ENCODE results near the gene P4HTM.
A peak's percentile ranks its signal among the peaks of the same experiment; 100 is the strongest.

P4HTM gene

DNA sequence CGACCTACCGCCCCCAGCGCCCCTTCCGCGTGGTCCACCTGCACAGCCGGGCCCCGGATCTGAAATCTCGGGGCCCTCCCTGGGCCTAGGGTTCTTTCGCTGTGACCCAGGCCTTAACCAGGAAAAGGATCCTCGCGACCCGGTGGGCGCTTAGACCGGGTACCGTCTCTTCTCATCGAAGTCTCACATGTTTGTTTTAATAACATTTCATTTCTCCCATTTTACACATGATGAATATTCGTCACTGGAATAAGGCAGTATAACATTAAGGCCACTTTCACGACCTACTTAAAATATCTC is 28.6 kb downstream of the P4HTM start:
- Histone ChIP-seq H3K9me3 (ENCODE audit: control insufficient read depth, low read length) (no peaks in the 10 kb centered on the region), H3K27ac (ENCODE audit: low read depth, low read length, severe bottlenecking) (no peak overlapping the region)
- 8 to 9% methylated on average over 13 to 15 of the region's 18 CpGs for WGBS, 2 experiments (ENCODE audit: insufficient coverage in 2 of 2)

DNA sequence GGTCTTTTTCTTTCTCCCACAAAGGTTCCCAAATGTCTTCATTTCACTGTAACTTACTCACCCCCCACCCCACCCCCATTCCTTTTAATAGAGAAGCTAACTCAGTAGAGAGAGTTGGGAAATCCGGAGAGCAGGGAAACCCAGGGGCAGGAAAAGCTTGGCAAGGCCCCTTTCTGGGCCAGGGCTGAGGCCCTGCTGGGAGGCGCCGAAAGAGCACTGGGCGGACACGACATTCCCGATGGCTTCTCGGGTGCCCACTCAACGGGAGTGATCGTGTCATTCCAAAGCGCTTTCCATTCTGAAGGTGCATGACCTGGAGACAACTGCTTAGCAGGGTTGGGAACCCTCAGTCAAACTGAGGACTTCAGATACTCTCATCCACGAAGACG is 29.9 kb downstream of the P4HTM start:
- Histone ChIP-seq H3K4me3 (ENCODE audit: extremely low read depth, insufficient read depth, low read length, poor library complexity, severe bottlenecking) (peak overlapping the region; percentile 93), H3K27ac (ENCODE audit: low read depth, low read length, severe bottlenecking) (no peak overlapping the region), H3K36me3 (ENCODE audit: control insufficient read depth, insufficient read depth, low read length) (peaks cover 46% of the 10 kb centered on the region), H3K9me3 (ENCODE audit: control insufficient read depth, low read length) (no peaks in the 10 kb centered on the region), H3K4me1 (ENCODE audit: control insufficient read depth, insufficient read depth, low read length, poor library complexity, severe bottlenecking) (peaks cover 10% of the 10 kb centered on the region)
- 73 to 76% methylated on average over 12 of the region's 12 CpGs for WGBS, 2 experiments (ENCODE audit: insufficient coverage in 2 of 2)

More for the DNA sequence above, 28.6 kb downstream of the P4HTM start:
- Histone ChIP-seq H3K4me1 (ENCODE audit: control insufficient read depth, insufficient read depth, low read length, poor library complexity, severe bottlenecking) (peaks cover 10% of the 10 kb centered on the region), H3K36me3 (ENCODE audit: control insufficient read depth, insufficient read depth, low read length) (peaks cover 46% of the 10 kb centered on the region), H3K4me3 (ENCODE audit: extremely low read depth, insufficient read depth, low read length, poor library complexity, severe bottlenecking) (peak overlapping the region; percentile 76)

DNA sequence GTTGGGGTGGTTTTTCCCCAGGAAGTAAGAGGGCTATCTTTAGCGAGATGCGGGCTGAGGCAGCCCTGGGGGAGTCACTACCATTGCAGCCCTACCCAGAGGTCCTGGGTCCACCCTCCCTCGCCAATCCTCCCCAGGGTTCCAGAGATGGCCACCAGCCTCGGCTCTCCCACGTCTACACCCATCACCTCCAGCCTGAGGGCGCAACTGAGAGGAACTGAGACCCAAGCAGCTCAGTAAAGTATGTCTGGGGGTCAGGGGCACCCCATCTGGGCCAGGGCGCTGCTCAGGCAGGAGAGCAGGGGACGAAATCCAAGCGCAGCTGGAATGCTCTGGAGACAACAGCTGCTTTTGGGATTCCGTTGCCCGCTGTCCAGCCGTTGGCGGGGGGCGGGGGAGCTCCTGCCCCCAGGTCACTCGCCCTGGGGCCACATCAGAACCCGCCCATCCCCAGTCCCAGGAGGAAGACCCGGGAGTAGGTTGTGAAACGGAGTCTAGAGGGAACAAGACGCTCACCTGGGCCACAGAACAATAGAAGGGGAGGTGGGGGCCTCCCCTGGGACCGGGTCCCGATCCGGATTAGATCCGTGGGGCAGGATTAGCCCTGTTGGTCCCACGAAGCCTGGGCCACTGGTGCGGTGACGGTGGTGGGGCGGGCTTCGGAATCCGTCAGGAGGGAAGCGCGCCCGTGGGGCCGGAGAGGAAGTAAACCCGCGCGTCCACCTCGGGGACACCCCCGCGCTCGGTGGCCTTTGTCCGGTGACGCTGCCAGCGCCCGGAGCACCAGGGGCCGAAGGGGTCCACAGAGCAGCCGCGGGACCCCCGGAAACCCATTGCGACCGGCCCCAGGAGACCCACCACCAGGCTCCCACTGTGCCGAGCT is 30.5 kb downstream of the P4HTM start:
- H3K4me1 ChIP-seq (ENCODE audit: control insufficient read depth, insufficient read depth, low read length, poor library complexity, severe bottlenecking), result peaks cover 10% of the 10 kb centered on the region
- 1 to 4% methylated on average over 40 to 43 of the region's 51 CpGs for WGBS, 2 experiments (ENCODE audit: insufficient coverage in 2 of 2)
- H3K4me3 ChIP-seq (ENCODE audit: extremely low read depth, insufficient read depth, low read length, poor library complexity, severe bottlenecking), result peak overlapping the region; percentile 93
- no peaks in the 10 kb centered on the region for H3K9me3 ChIP-seq (ENCODE audit: control insufficient read depth, low read length)
- H3K27ac ChIP-seq (ENCODE audit: low read depth, low read length, severe bottlenecking), result peak overlapping the region; percentile 99
- H3K36me3 ChIP-seq (ENCODE audit: control insufficient read depth, insufficient read depth, low read length), result peaks cover 46% of the 10 kb centered on the region

DNA sequence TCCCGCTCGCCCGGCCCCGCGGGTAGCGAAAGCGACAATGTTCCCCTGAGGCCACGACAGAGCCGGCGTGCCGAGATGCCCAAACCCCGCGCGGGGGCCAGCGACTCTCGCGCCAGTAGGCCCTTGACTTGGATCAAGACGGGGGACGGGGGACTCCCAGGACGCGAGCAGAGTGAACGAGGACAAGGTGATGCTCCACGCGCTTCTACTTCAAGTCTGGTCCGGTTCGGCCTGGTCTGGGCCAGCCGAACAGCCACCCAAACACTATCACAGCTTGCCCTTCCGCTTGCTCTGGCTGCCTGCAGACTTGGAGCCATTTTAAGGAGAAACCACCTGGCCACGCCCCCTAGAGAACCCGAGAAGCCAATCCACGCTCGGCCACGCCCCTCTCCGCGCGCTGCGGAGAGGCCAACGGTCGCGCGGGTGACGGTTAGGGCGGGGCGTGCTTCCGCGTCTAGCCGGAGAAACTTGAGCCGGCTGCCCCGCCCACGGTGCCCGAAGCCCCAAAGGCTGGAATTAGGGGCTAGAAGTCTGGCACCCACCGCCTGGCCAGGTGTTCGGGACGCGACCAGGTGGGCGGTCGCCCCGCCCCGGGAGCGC is 31.3 kb downstream of the P4HTM start:
- 0% methylated on average over 50 to 54 of the region's 60 CpGs for whole genome bisulfite sequencing, 2 experiments (ENCODE audit: insufficient coverage in 2 of 2)
- Histone ChIP-seq H3K4me1 (ENCODE audit: control insufficient read depth, insufficient read depth, low read length, poor library complexity, severe bottlenecking) (peaks cover 10% of the 10 kb centered on the region), H3K9me3 (ENCODE audit: control insufficient read depth, low read length) (no peaks in the 10 kb centered on the region), H3K27ac (ENCODE audit: low read depth, low read length, severe bottlenecking) (peak overlapping the region; percentile 99), H3K4me3 (ENCODE audit: extremely low read depth, insufficient read depth, low read length, poor library complexity, severe bottlenecking) (peak overlapping the region; percentile 93), H3K36me3 (ENCODE audit: control insufficient read depth, insufficient read depth, low read length) (peaks cover 46% of the 10 kb centered on the region)

DNA sequence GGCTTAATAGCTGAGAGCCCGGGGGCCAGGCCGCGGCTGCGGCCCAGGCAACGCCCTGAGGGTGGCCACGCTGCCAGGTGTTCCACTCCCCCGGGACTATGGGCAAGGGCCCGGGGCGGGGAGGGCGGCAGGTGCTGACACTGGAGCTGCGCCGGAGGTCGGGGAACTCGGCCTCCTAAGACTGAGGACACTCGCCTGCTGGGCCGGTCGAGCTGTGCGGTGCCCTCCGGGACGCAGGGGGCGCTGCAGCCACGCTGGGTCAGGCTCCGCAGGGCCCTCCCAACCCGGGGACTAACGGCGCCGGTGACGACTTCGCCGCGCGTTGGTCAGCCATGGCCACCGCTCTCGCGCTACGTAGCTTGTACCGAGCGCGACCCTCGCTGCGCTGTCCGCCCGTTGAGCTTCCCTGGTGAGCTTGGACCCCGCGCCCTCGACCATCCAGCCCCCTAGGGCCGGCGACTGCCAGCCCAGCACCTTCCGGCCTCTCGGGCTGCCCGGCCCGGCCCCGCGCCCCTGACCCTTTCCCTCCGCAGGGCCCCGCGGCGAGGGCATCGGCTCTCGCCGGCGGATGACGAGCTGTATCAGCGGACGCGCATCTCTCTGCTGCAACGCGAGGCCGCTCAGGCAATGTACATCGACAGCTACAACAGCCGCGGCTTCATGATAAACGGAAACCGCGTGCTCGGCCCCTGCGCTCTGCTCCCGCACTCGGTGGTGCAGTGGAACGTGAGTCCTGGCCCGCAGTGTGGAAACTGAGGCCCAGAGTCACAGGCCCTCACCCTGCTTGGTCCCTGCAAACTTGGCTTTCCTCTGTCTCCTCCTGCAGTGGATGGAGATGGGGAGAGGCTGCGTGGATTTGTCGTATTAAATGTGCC is 32.0 kb downstream of the P4HTM start, which contains the start of gene NDUFAF3:
Gene NDUFAF3, plus strand, starts transcription at position 309 of the 875 bp plus-strand sequence. Its CDS starts 24 bp downstream, at position 333.
- Histone ChIP-seq H3K27ac (ENCODE audit: low read depth, low read length, severe bottlenecking) (peak within 1 kb of the TSS; percentile 99), H3K4me3 (ENCODE audit: extremely low read depth, insufficient read depth, low read length, poor library complexity, severe bottlenecking) (peak within 1 kb of the TSS; percentile 93), H3K4me1 (ENCODE audit: control insufficient read depth, insufficient read depth, low read length, poor library complexity, severe bottlenecking) (peaks cover 7% of the 10 kb centered on the region), H3K36me3 (ENCODE audit: control insufficient read depth, insufficient read depth, low read length) (peaks cover 46% of the 10 kb centered on the region), H3K9me3 (ENCODE audit: control insufficient read depth, low read length) (no peaks in the 10 kb centered on the region)
- 0% methylated on average over 73 to 77 of the region's 83 CpGs for WGBS, 2 experiments (ENCODE audit: insufficient coverage in 2 of 2)

DNA sequence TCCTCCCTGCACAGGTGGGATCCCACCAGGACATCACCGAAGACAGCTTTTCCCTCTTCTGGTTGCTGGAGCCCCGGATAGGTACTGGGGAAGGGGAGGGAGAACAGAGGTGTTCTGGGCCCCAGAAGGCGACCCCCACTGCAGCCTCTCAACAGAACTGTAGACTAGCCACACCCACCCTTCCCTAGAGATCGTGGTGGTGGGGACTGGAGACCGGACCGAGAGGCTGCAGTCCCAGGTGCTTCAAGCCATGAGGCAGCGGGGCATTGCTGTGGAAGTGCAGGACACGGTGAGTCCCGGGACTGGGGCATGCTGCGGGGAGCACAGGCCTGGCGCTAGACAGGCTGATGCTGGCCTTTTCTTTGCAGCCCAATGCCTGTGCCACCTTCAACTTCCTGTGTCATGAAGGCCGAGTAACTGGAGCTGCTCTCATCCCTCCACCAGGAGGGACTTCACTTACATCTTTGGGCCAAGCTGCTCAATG is 32.7 kb downstream of the P4HTM start:
- H3K36me3 ChIP-seq (ENCODE audit: control insufficient read depth, insufficient read depth, low read length), result peaks cover 51% of the 10 kb centered on the region
- 32 to 37% methylated on average over 8 to 9 of the region's 12 CpGs for WGBS, 2 experiments (ENCODE audit: insufficient coverage in 2 of 2)
- H3K9me3 ChIP-seq (ENCODE audit: control insufficient read depth, low read length), result no peaks in the 10 kb centered on the region
- peak overlapping the region; percentile 93 for H3K4me3 ChIP-seq (ENCODE audit: extremely low read depth, insufficient read depth, low read length, poor library complexity, severe bottlenecking)
- peak overlapping the region; percentile 99 for H3K27ac ChIP-seq (ENCODE audit: low read depth, low read length, severe bottlenecking)
- peaks cover 7% of the 10 kb centered on the region for H3K4me1 ChIP-seq (ENCODE audit: control insufficient read depth, insufficient read depth, low read length, poor library complexity, severe bottlenecking)

DNA sequence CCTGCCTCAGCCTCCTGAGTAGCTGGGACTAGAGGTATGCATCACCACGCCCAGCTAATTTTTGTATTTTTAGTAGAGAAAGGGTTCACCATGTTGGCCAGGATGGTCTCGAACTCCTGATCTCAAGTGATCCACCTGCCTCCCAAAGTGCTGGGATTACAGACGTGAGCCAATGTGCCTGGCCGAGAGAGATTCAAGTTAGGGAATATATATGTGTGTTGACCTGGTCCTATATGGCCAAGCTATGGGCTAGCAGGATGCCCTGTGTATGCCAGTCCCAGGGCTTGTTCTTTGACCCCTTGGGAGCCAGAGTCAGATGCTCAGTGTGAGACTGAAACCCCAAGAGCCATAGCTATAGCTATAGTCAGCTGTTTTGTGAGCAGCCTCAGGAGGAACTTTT is 33.7 kb downstream of the P4HTM start:
- H3K9me3 ChIP-seq (ENCODE audit: control insufficient read depth, low read length), result no peaks in the 10 kb centered on the region
- H3K36me3 ChIP-seq (ENCODE audit: control insufficient read depth, insufficient read depth, low read length), result peaks cover 58% of the 10 kb centered on the region
- H3K4me1 ChIP-seq (ENCODE audit: control insufficient read depth, insufficient read depth, low read length, poor library complexity, severe bottlenecking), result peaks cover 7% of the 10 kb centered on the region
- 92 to 97% methylated on average over 4 of the region's 4 CpGs for WGBS, 2 experiments (ENCODE audit: insufficient coverage in 2 of 2)
- H3K27ac ChIP-seq (ENCODE audit: low read depth, low read length, severe bottlenecking), result no peak overlapping the region
- H3K4me3 ChIP-seq (ENCODE audit: extremely low read depth, insufficient read depth, low read length, poor library complexity, severe bottlenecking), result no peak overlapping the region

DNA sequence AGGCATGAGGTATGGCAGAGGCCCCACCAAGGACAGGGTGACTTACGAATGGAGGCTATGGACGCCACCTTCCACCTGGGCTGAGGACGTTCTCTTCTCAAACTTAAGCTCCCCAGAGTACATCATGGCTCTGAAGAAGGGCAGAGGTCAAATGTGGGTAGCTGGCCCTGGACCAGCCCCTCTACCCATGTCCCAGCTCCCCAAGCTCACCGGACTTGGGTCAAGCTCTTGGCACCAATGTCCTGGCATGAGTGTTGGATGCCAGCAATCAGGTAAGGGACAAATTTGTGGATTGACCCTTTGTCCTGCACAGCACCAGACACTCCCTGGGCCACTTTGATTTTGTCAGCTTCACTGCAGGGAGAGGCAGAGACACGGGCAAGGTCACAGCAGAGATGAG is 34.4 kb downstream of the P4HTM start:
- Histone ChIP-seq H3K27ac (ENCODE audit: low read depth, low read length, severe bottlenecking) (no peak overlapping the region), H3K4me1 (ENCODE audit: control insufficient read depth, insufficient read depth, low read length, poor library complexity, severe bottlenecking) (peaks cover 7% of the 10 kb centered on the region), H3K36me3 (ENCODE audit: control insufficient read depth, insufficient read depth, low read length) (peaks cover 58% of the 10 kb centered on the region), H3K4me3 (ENCODE audit: extremely low read depth, insufficient read depth, low read length, poor library complexity, severe bottlenecking) (no peak overlapping the region), H3K9me3 (ENCODE audit: control insufficient read depth, low read length) (no peaks in the 10 kb centered on the region)
- WGBS, 2 experiments (ENCODE audit: insufficient coverage in 2 of 2), result 100% methylated on average over 5 of the region's 5 CpGs

DNA sequence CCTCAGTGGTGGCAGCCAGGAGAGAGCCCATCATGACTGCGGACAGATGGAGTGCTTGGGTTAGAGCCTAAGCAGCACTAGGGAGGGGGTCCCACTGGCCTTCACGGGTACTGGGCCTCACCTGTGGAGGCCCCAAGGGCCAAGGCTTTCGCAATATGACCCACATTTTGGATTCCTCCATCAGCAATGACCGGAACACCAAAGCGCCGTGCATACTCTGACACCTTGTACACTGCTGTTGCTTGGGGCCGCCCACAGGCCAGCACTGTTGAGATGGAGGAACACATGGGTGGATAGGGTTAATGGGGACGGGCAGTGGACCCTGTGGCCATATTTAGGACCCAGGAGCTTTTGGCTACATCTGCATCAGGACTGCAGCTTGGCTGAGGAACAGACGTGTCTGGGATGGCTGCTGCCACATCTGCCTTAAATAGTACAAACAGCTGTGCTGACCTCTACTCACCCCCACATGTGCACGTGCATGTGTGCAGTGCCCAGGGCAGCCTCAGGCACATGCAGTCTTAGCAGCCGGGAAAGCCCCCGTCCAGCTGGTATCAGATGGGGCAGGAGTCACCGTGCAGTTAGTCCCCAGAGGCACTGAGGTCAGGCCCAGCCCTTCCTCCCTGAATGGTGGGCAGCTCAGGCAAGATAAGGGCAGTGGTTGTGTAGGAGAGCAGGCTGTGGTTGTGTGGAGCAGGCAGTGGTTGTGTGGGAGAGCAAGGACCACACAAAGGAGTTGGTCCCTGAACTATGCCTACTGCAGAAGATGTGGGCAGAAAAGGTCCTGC is 35.2 kb downstream of the P4HTM start:
- 94 to 95% methylated on average over 13 of the region's 13 CpGs for WGBS, 2 experiments (ENCODE audit: insufficient coverage in 2 of 2)
- no peak overlapping the region for H3K27ac ChIP-seq (ENCODE audit: low read depth, low read length, severe bottlenecking)

More for the DNA sequence above, 35.2 kb downstream of the P4HTM start:
- Histone ChIP-seq H3K4me3 (ENCODE audit: extremely low read depth, insufficient read depth, low read length, poor library complexity, severe bottlenecking) (no peak overlapping the region), H3K36me3 (ENCODE audit: control insufficient read depth, insufficient read depth, low read length) (peaks cover 65% of the 10 kb centered on the region), H3K9me3 (ENCODE audit: control insufficient read depth, low read length) (no peaks in the 10 kb centered on the region), H3K4me1 (ENCODE audit: control insufficient read depth, insufficient read depth, low read length, poor library complexity, severe bottlenecking) (peaks cover under 1% of the 10 kb centered on the region)

Data from mesodermal cell (in vitro differentiated cells).